HG02938 (cell line): Measurements from ENCODE around the gene RUBCN.
"Not testable (repeated sequence)": the region's sequence is repeated elsewhere in the genome, so short reads cannot be mapped to it uniquely, and the experiment has no call there.

Experiments
- ATAC-seq: cut with Tn5 transposase; IDR thresholded peaks from one replicate; pipeline ENCODE4 v1.9.1; 2021; ENCODE audit warnings: mild to moderate bottlenecking, moderate library complexity; ENCODE audit not compliant: unreplicated experiment

Gene RUBCN

DNA sequence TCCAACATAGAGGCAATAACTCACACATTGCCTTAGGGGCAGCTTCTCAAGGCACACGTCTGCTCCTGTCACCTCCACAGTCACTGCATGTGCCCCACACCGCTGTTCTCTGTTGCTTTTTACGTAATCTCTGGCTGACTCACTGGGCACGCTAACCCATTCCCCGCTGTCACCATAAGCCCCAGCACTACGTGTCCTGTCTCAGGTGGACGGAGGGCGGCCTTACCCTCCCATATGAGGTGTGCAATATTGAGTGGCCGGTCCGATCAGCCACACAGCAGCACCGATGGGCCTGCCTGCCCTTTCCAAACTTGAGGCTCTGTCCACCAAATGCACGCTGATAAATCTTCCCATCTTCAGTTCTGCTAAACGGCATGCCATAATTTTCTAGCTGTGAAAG is 115.2 kb downstream of the RUBCN start:
- ATAC-seq = not testable (repeated sequence)
